ENCODE data around the gene ZNF618. TPM values are rescaled to one million over a fixed set of nuclear protein-coding genes. Genes with fewer than 3 reads are reported as not detected.

Gene ZNF618
- total RNA-seq, 1 experiment from 2014 or later: 4.2 TPM

GRCh38 chr9:113903514-113904077 lies 27.5 kb downstream of the ZNF618 start:
- Histone ChIP-seq H3K79me2 (ENCODE audit: low read length) (no peaks in the 10 kb centered on the region), H3K4me3 (ENCODE audit: low read length) (no peak overlapping the region), H3K36me3 (ENCODE audit: low read depth, low read length) (no peaks in the 10 kb centered on the region), H3K9ac (ENCODE audit: low read length) (no peak overlapping the region), H3F3A (ENCODE audit: low read length, unreplicated experiment) (no peaks in the 10 kb centered on the region), H3K9me2 (replicated peaks; ENCODE audit: low read length) (no peaks in the 10 kb centered on the region), H3K4me1 (ENCODE audit: insufficient read depth, low read length) (no peaks in the 10 kb centered on the region), H3K9me3 (ENCODE audit: low read length) (no peaks in the 10 kb centered on the region), H3K27ac (ENCODE audit: low read length) (no peak overlapping the region), H2AFZ (ENCODE audit: low read length) (no peak overlapping the region), H3K27me3 (ENCODE audit: low read length) (no peaks in the 10 kb centered on the region), H4K20me1 (ENCODE audit: low read length) (no peaks in the 10 kb centered on the region), H3K4me2 (ENCODE audit: low read length) (no peak overlapping the region)
- TF ChIP-seq EZH2 (IDR thresholded peaks at IDR 0.05; ENCODE audit: low read length, unreplicated experiment): no peak
- BruUV-seq (replicated peaks): no TSS peak
- DNase-seq (no peak), ATAC-seq (no peak)
- ChIA-PET CTCF (no interaction called here), POLR2A (ENCODE audit: unreplicated experiment) (no interaction called here)
- intact Hi-C loops (cut with micrococcal nuclease): no loop called here

- no peaks in the 10 kb centered on the region for H3K9me3 ChIP-seq (ENCODE audit: low read length)
- ChIA-PET POLR2A (ENCODE audit: unreplicated experiment) (no interaction called here), CTCF (no interaction called here)
- no peaks in the 10 kb centered on the region for H3F3A ChIP-seq (ENCODE audit: low read length, unreplicated experiment)
- intact Hi-C loops (cut with micrococcal nuclease): no loop called here
- no peak overlapping the region for H3K4me3 ChIP-seq (ENCODE audit: low read length)
- ATAC-seq: no peak
- H2AFZ ChIP-seq (ENCODE audit: low read length): no peak overlapping the region
- H3K9me2 ChIP-seq (replicated peaks; ENCODE audit: low read length): no peaks in the 10 kb centered on the region
- H3K27ac ChIP-seq (ENCODE audit: low read length): no peak overlapping the region
- no peak overlapping the region for H3K9ac ChIP-seq (ENCODE audit: low read length)
- no peaks in the 10 kb centered on the region for H3K27me3 ChIP-seq (ENCODE audit: low read length)
- H3K79me2 ChIP-seq (ENCODE audit: low read length): no peaks in the 10 kb centered on the region
- no peaks in the 10 kb centered on the region for H3K36me3 ChIP-seq (ENCODE audit: low read depth, low read length)
- DNase-seq: no peak
- no TSS peak for BruUV-seq (replicated peaks)
- TF ChIP-seq EZH2 (IDR thresholded peaks at IDR 0.05; ENCODE audit: low read length, unreplicated experiment): no peak
- no peak for TF ChIP-seq EZH2phosphoT487 (IDR thresholded peaks at IDR 0.05; ENCODE audit: borderline replicate concordance, low read length)
- no peak for TF ChIP-seq CTCF (conservative IDR thresholded peaks at IDR 0.05; ENCODE audit: low read depth, low read length)
- H4K20me1 ChIP-seq (ENCODE audit: low read length): no peaks in the 10 kb centered on the region
- H3K4me1 ChIP-seq (ENCODE audit: insufficient read depth, low read length): no peaks in the 10 kb centered on the region
- no peak overlapping the region for H3K4me2 ChIP-seq (ENCODE audit: low read length)
Measured at GRCh38 chr9:113906411-113907110, 30.5 kb downstream of the ZNF618 start.

DNA sequence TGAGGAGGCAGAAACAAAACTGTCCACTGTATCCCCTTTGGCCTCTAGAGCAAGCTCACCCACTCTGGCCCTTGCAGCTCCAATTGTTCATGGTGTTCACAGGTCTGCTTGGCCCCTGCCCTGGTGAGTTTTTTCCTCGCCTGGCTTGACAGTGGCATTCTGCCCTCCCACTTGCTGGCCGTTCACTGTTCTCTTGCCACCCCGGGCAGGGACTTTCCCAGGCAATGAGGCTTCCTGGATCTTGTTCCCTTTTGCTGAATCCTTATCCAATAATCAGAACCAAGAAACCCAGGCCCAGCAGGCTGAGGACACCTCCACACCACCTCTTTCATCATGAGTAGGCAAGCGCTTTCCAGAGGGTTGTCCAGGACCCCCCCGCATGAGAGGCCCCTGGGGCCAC lies 31.2 kb downstream of the ZNF618 start:
- intact Hi-C loops (cut with micrococcal nuclease): no loop called here
- H3K9me3 ChIP-seq (ENCODE audit: low read length): no peaks in the 10 kb centered on the region
- H3K4me2 ChIP-seq (ENCODE audit: low read length): no peak overlapping the region
- no peak overlapping the region for H3K9ac ChIP-seq (ENCODE audit: low read length)
- no TSS peak for BruUV-seq (replicated peaks)
- H3K27me3 ChIP-seq (ENCODE audit: low read length): no peaks in the 10 kb centered on the region
- H3K79me2 ChIP-seq (ENCODE audit: low read length): no peaks in the 10 kb centered on the region
- no peaks in the 10 kb centered on the region for H3F3A ChIP-seq (ENCODE audit: low read length, unreplicated experiment)
- H3K9me2 ChIP-seq (replicated peaks; ENCODE audit: low read length): no peaks in the 10 kb centered on the region
- ChIA-PET CTCF (no interaction called here), POLR2A (ENCODE audit: unreplicated experiment) (no interaction called here)
- H3K4me1 ChIP-seq (ENCODE audit: insufficient read depth, low read length): no peaks in the 10 kb centered on the region
- TF ChIP-seq CTCF (conservative IDR thresholded peaks at IDR 0.05; ENCODE audit: low read depth, low read length) (no peak), EZH2phosphoT487 (IDR thresholded peaks at IDR 0.05; ENCODE audit: borderline replicate concordance, low read length) (no peak), EZH2 (IDR thresholded peaks at IDR 0.05; ENCODE audit: low read length, unreplicated experiment) (no peak)
- H4K20me1 ChIP-seq (ENCODE audit: low read length): no peaks in the 10 kb centered on the region
- no peak for ATAC-seq
- no peak overlapping the region for H2AFZ ChIP-seq (ENCODE audit: low read length)
- H3K4me3 ChIP-seq (ENCODE audit: low read length): no peak overlapping the region
- no peak overlapping the region for H3K27ac ChIP-seq (ENCODE audit: low read length)
- DNase-seq: no peak
- H3K36me3 ChIP-seq (ENCODE audit: low read depth, low read length): no peaks in the 10 kb centered on the region

Measured in PC-3 (cell line).